GM19099 (cell line): Measurements from ENCODE around the gene KDF1.

Source experiments
- POLR2A ChIP-seq: IDR thresholded peaks from 3 replicates; pipeline ENCODE4 v1.6.1; 2011; ENCODE audit warnings: low read depth; ENCODE audit not compliant: insufficient read length; ENCODE audit errors: extremely low read depth

KDF1 gene, protein sequence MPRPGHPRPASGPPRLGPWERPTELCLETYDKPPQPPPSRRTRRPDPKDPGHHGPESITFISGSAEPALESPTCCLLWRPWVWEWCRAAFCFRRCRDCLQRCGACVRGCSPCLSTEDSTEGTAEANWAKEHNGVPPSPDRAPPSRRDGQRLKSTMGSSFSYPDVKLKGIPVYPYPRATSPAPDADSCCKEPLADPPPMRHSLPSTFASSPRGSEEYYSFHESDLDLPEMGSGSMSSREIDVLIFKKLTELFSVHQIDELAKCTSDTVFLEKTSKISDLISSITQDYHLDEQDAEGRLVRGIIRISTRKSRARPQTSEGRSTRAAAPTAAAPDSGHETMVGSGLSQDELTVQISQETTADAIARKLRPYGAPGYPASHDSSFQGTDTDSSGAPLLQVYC

GRCh38 chr1:26959722-26960624, at the start of gene KDF1:
TSS of gene KDF1 (minus strand) at chr1:26960468. CDS start at chr1:26952380, 8,088 bp downstream.
- TF ChIP-seq POLR2A, result no peak

GRCh38 chr1:27009601-27010197, 49.4 kb upstream of the KDF1 start:
- TF ChIP-seq POLR2A, result no peak

DNA sequence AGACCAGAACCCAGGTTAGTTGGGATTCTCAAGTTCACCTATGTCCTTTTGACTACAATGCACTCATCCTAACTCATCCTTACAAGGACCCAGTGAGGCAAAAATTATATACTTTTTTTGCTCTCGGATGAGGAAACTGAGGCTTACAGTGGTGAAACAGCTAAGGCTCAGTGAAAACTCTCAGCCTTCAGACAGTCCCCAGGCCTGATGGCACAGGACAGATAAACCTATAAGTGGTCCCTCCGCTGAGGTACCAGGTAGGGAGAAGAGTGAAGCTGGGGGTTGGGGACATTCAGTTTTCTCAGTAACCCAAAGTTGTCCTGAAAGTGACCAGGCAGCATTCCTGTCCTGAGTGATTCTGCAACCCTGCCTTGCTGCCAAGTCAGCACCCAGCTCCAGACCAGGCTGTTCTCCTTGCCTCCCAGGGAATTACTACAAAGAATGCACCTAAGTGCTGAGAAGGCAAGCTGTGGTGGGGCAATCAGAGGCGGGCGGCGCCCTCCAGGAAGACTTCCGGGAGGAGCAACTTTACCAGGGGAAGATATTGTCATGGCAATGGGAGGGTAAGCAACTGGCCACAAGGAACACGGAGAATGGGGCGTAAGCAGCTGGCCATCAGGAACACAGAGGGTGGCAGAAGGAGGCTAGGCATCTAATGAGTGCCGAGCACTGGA, 47.8 kb upstream of the KDF1 start:
- TF ChIP-seq POLR2A, result no peak

DNA sequence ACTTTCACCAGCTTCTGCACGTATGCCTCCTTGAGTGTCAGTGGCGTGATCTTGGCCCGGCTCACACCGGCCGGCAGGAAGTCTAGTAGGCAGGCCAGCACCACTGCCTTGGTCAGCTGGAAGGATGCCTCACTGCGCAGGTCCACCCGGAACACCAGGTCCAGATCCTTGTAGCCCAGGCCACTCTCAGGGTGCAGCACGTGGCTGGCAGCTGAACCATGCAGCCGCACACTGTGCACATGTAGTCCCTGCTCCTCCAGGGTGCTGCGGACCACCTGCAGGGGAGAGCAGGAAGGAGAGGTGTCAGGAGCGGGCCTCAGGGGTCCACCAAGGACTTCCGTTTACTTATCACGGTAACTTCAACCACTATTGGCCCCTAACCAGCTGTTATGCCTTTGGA, 46.4 kb upstream of the KDF1 start:
- TF ChIP-seq POLR2A, result no peak

GRCh38 chr1:27005648-27006496, 45.6 kb upstream of the KDF1 start:
- TF ChIP-seq POLR2A, result no peak

GRCh38 chr1:27005166-27005530, 44.9 kb upstream of the KDF1 start:
- TF ChIP-seq POLR2A, result no peak

DNA sequence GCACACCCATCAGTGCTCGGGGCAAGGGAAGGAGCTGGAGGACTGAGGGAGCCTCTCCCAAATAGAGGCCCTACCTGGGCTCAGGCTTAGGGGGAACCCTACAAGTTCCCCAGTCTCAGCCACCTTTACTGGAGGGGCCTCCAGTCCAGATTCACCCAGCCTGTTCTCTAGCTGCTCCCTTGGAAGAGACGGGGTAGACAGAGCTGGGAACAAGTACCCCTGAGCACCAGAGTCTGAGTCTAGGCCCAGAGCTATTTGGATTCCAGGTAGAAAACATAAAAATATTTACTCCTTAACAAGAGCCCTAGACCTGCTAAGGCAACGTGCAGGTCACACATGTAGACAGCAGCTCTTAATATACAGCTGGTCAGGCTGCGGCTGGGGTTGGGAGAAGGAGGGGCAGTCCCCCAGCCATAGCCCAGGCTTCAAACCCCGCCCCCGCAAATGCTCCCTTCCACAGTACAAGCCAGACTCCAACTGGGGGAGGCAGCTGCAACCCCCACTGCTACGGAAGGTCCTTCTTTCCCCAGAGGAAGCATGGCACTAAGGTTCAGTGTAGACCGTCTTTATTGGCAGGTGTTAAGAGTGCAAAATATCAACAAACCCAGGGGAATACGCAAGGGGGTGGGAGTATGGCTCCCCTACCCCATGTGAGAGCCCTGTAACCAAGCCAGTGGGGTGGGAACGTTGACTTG, 44.4 kb upstream of the KDF1 start:
- no peak for TF ChIP-seq POLR2A

DNA sequence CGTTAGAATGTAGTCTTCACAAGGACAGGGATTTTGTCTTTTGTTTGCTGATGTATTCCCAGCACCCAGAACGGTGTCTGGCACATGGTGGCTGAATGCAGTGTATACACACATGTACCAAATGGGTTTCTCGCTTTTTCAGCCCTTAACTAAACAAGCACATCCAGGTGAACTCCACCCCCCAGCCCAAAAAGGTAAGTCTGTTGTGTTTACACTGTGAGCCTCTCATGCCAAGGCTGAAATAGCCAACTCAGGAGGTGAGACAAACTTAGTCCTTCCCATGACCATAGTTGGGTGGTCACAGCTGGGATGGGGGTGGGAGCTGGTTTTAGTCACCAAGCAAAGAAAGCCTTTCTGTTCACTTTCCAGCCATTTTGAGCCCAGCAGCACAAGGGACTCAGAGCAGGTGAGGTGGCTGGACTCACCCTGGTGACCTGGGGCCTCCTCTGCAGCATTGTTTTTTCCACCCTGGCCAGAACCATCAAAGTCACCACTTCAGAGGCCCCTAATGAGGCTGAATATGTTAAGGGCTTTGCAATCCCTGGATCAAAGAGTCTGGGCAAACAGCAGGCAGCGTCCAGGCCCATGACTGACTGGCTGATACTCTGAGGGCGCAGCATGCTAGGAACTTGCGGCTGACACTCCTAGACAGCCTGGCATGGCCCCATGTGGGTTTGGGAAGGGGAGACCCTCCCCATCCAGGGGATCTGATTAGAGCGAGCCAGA, 43.6 kb upstream of the KDF1 start:
- TF ChIP-seq POLR2A, result no peak

- TF ChIP-seq POLR2A, result no peak
Measured at GRCh38 chr1:27001570-27002360, 41.5 kb upstream of the KDF1 start.

- TF ChIP-seq POLR2A, result no peak
Measured at GRCh38 chr1:27000817-27001460, 40.7 kb upstream of the KDF1 start.

DNA sequence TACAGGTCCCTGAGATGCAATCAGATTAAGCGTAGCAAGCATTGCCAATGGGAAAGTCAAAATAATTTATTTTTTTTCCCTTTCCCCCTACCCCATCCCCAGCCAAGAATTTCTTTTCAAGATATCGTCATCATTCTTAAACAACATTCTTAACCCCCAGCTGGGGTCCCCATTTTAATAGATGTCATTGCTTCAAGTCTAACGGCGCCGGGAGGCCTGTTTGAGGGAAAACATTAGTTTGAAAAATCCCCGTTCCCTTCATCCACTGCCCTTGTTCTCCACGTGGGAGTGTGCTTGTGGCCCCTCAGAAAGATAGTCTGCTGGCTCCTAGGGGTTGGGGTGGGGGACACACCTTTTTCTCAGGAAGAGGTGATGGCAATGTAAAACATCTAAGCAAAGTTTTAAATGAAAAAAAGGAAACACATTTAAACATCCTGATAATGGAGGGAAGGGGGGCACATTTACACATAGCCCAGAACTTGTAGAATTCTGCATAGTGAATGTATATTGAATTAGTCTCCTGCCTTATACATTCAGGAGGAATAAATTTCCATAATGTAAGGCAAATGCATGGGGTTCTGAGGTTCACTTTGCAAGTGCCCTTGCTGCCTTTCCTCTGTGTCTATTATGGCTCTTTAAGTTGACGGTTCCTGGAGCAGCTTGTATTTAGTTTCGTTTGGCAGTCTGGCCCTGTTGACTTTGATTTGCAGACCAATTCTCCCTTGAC, 40.0 kb upstream of the KDF1 start:
- TF ChIP-seq POLR2A, result no peak
